Gastrocnemius medialis (tissue), 4 donors: ENCODE measurements around the gene PRKRIP1. TPM values are rescaled to one million over a fixed set of nuclear protein-coding genes. Genes with fewer than 3 reads are reported as not detected.

Experiments
- ATAC-seq, 2 donors: fragments of 150-250 bp; one replicate each; pipeline ENCODE4 v1.9.1; 2016
- DNase-seq, 2 donors: peaks; one replicate each; pipeline ENCODE4 v3.0.0-alpha.2; 2019
- H3K27ac ChIP-seq, 4 donors: fragments of 200-600 bp; sonication (generic); 1 replicate in 1 of 4; 2 replicates in 3 of 4; pipeline ENCODE4 v1.5.1; 2016 to 2018; ENCODE audit warnings: mild to moderate bottlenecking in 2 of 4, moderate library complexity in 1 of 4
- H3K27me3 ChIP-seq, 3 donors: fragments of 200-600 bp; sonication (generic) in 2 of 3; 1 replicate in 1 of 3; 2 replicates in 2 of 3; pipeline versions ENCODE4 v1.5.1 to v1.6.0; 2016 to 2019; ENCODE audit warnings: mild to moderate bottlenecking in 1 of 3, moderate library complexity in 1 of 3
- H3K36me3 ChIP-seq, 2 donors: fragments of 200-600 bp; sonication (generic) in 1 of 2; one replicate each; pipeline ENCODE4 v1.5.1; 2017 to 2018
- H3K4me1 ChIP-seq, 2 donors: fragments of 200-600 bp; sonication (generic) in 1 of 2; one replicate each; pipeline ENCODE4 v1.5.1; 2016 to 2017; ENCODE audit warnings: mild to moderate bottlenecking in 2 of 2
- H3K4me3 ChIP-seq, 4 donors: fragments of 200-600 bp; sonication (generic) in 3 of 4; 1 replicate in 1 of 4; 2 replicates in 3 of 4; pipeline ENCODE4 v1.5.1; 2016 to 2019; ENCODE audit warnings: mild to moderate bottlenecking in 2 of 4
- H3K9me3 ChIP-seq, 3 donors: fragments of 200-600 bp; sonication (generic) in 2 of 3; 1 replicate in 1 of 3; 2 replicates in 2 of 3; pipeline ENCODE4 v1.5.1; 2016 to 2019
- POLR2A ChIP-seq, 2 donors: fragments of 450-650 bp; IDR thresholded peaks; one replicate each; pipeline ENCODE4 v1.6.1; 2017; ENCODE audit warnings: antibody characterized with exemption in 2 of 2, mild to moderate bottlenecking in 2 of 2, moderate library complexity in 2 of 2
- in situ Hi-C, 4 donors: fragments of 200-750 bp; cut with MboI; loops; one replicate each; pipeline versions ENCODE4 v1.15.0 to v1.8.0; 2017; ENCODE audit warnings: low sequenced_read_pairs in 4 of 4
- intact Hi-C: fragments of 100-400 bp; cut with DNase I; formaldehyde crosslinking; loops from one replicate; pipeline ENCODE4 v1.15.1; 2023; ENCODE audit warnings: low total_unique reads
- total RNA-seq, 4 donors: library from RNA; depleted of rRNA; stranded (reverse); fragments of >200 nt; gene quantifications; one replicate each; pipeline versions ENCODE4 v1.1.0 to v1.2.3, GENCODE V29; 2016
- TF ChIP-seq, protein P1 (sequence below), 5 experiments: fragments of 450-650 bp in 3 of 5; fragments of 200-600 bp in 2 of 5; sonication (generic) in 2 of 5; IDR thresholded peaks in 4 of 5; conservative IDR thresholded peaks in 1 of 5; 1 replicate in 4 of 5; 2 replicates in 1 of 5; pipeline ENCODE4 v1.5.1; 2016 to 2019; ENCODE audit warnings: antibody characterized with exemption in 5 of 5, mild to moderate bottlenecking in 3 of 5, moderate library complexity in 3 of 5

Gene PRKRIP1
- total RNA-seq, 4 donors from 2014 or later, result 6.1 to 22.1 (median 13.4) TPM

DNA sequence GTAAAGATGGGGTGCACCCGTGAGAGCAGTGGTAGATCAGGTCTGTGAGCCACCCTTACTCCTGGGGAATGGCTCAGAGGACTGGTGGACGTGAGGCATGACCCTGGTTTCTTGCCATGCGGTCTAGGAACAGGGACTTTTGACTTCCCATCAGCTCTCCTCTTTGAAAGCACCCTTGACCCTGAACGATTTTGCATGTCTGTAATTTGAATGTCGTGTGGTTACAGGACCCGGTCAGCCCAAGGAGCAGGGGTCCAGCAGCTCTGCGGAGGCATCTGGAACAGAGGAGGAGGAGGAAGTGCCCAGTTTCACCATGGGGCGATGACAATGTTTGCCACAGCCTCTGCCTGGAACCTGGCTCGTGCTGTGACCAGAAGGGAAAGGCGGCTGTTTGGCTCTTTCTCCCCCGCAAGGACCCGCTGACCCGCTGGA, 28.6 kb downstream of the PRKRIP1 start:
- H3K36me3 ChIP-seq, result peaks cover 0 to 33% of the 10 kb centered on the region in 2 donors
- no peak overlapping the region for H3K4me3 ChIP-seq
- intact Hi-C loops (no loop called here), in situ Hi-C loops (no loop called here)
- H3K27ac ChIP-seq, result no peak overlapping the region
- no peak for DNase-seq
- no peaks in the 10 kb centered on the region for H3K9me3 ChIP-seq
- no peak for TF ChIP-seq POLR2A (IDR thresholded peaks at IDR 0.05)
- TF ChIP-seq, protein P1, sequence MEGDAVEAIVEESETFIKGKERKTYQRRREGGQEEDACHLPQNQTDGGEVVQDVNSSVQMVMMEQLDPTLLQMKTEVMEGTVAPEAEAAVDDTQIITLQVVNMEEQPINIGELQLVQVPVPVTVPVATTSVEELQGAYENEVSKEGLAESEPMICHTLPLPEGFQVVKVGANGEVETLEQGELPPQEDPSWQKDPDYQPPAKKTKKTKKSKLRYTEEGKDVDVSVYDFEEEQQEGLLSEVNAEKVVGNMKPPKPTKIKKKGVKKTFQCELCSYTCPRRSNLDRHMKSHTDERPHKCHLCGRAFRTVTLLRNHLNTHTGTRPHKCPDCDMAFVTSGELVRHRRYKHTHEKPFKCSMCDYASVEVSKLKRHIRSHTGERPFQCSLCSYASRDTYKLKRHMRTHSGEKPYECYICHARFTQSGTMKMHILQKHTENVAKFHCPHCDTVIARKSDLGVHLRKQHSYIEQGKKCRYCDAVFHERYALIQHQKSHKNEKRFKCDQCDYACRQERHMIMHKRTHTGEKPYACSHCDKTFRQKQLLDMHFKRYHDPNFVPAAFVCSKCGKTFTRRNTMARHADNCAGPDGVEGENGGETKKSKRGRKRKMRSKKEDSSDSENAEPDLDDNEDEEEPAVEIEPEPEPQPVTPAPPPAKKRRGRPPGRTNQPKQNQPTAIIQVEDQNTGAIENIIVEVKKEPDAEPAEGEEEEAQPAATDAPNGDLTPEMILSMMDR (IDR thresholded peaks at IDR 0.05 in 4 of 5, conservative IDR thresholded peaks at IDR 0.05 in 1 of 5), result no peak
- H3K27me3 ChIP-seq, result no peaks in the 10 kb centered on the region
- no peaks in the 10 kb centered on the region for H3K4me1 ChIP-seq
- ATAC-seq, result no peak

DNA sequence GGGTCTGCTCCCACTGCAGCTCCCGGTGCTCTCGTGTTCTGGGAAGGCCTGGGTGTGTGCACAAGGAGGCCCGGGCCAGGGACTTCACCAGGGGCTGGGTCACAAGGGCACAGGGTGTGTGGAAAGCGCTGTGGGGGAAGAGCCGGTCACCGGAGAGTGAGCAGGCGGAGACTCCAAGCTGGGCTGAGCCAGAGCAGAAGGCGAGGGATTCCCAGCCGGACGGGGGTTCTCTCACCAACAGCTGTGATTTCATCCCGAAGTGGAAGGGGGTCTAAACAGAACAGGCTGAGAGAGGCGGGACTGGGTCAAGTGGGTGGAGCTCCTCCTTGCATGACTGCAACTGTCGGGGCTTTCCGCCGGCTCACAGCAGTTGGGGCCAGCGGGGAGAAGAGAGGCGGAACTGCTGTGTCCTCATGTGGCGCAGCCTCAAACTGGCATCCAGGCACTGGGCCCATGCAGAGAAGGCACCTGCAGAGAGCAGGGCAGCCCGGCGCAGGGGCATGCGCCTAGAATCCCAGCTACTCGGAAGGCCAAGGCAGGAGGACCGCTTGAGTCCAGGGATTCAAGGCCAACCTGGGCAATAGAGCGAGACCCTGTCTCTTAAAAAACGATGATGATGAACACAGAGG, 29.6 kb downstream of the PRKRIP1 start:
- Histone ChIP-seq H3K27me3 (no peaks in the 10 kb centered on the region), H3K4me3 (no peak overlapping the region), H3K36me3 (peaks cover 0 to 29% of the 10 kb centered on the region in 2 donors), H3K4me1 (no peaks in the 10 kb centered on the region), H3K9me3 (no peaks in the 10 kb centered on the region), H3K27ac (peak overlapping the region in 1 of 4 donors; percentile 0)
- no peak for DNase-seq
- ATAC-seq, result peak in 1 of 2 donors; percentile 20
- intact Hi-C loops (no loop called here), in situ Hi-C loops (no loop called here)
- TF ChIP-seq, protein P1 (IDR thresholded peaks at IDR 0.05 in 4 of 5, conservative IDR thresholded peaks at IDR 0.05 in 1 of 5), result no peak
- no peak for TF ChIP-seq POLR2A (IDR thresholded peaks at IDR 0.05)

GRCh38 chr7:102426268-102427018, 30.3 kb downstream of the PRKRIP1 start:
- no peaks in the 10 kb centered on the region for H3K9me3 ChIP-seq
- ATAC-seq (no peak), DNase-seq (no peak)
- H3K4me1 ChIP-seq, result no peaks in the 10 kb centered on the region
- intact Hi-C loops (no loop called here), in situ Hi-C loops (no loop called here)
- TF ChIP-seq, protein P1 (IDR thresholded peaks at IDR 0.05 in 4 of 5, conservative IDR thresholded peaks at IDR 0.05 in 1 of 5), result no peak
- no peak for TF ChIP-seq POLR2A (IDR thresholded peaks at IDR 0.05)
- peaks cover 0 to 22% of the 10 kb centered on the region in 2 donors for H3K36me3 ChIP-seq
- no peaks in the 10 kb centered on the region for H3K27me3 ChIP-seq
- H3K4me3 ChIP-seq, result no peak overlapping the region
- H3K27ac ChIP-seq, result peak overlapping the region in 1 of 4 donors; percentile 0

GRCh38 chr7:102427019-102427405, 30.8 kb downstream of the PRKRIP1 start:
- in situ Hi-C loops, result no loop called here

More at GRCh38 chr7:102427019-102427405, 30.8 kb downstream of the PRKRIP1 start:
- no peaks in the 10 kb centered on the region for H3K9me3 ChIP-seq
- intact Hi-C loops, result no loop called here
- H3K27me3 ChIP-seq, result no peaks in the 10 kb centered on the region
- H3K4me3 ChIP-seq, result no peak overlapping the region
- H3K4me1 ChIP-seq, result no peaks in the 10 kb centered on the region
- DNase-seq (no peak), ATAC-seq (no peak)
- peaks cover 0 to 18% of the 10 kb centered on the region in 2 donors for H3K36me3 ChIP-seq
- TF ChIP-seq, protein P1 (IDR thresholded peaks at IDR 0.05 in 4 of 5, conservative IDR thresholded peaks at IDR 0.05 in 1 of 5), result no peak
- TF ChIP-seq POLR2A (IDR thresholded peaks at IDR 0.05), result no peak
- no peak overlapping the region for H3K27ac ChIP-seq
